Activated CD4-positive, CD25-positive, alpha-beta regulatory T cell treated with anti-CD3 and anti-CD28 coated beads, Interleukin-2, amount 50 U/mL, for 16 hours (primary cell): Measurements from ENCODE around the gene IL15RA.
A peak's percentile ranks its signal among the peaks of the same experiment; 100 is the strongest.
"Not testable (repeated sequence)": the region's sequence is repeated elsewhere in the genome, so short reads cannot be mapped to it uniquely, and the experiment has no call there.

Experiments used
- DNase-seq: peaks from one replicate; pipeline ENCODE4 v3.0.0-alpha.2; 2020; ENCODE audit warnings: low read depth, low spot score

IL15RA gene

DNA sequence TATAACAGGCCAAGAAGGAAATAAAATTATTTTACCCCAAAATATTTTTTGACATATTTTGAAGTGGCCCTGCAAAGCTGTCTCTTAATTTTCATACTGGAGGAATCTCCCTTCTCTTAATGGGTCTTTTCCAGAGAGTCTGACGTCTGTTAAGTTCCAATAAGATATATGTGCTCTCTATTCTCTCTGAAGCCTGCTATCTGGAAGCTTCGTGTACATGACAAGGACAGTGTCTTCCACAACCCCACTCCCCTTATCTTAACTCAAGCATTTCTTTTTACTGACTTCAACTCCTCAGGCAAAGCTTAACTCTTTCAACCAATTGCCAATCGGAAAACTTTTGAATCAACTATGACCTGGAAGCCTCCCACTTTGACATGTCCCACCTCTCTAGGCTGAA lies 29.2 kb upstream of the IL15RA start:
- no peak for DNase-seq

DNA sequence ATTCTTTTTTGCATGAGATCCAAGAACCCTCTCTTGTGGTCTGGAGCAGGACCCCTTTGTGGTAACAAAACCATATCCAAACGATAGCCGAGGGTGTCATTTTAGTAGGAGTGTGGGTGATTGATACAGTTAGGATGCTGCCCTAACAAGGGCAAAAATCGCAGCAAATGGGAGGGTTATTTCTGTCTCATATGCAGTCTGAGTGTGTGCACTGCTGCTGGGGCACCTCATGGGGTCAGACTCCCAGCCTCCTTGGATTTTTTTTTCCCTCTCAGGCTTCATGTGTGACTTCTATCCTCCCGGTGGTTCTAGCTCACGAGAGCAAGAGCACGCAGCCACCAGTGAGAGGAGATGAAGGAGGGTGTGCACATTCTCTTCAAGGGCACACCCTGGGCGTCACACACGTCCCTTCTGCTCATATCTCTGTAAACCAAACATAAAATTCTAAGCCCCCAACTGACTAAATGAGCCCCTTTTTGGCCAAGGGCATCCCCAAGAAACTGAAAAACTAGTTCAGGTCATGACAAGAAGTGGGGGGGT lies 28.6 kb upstream of the IL15RA start:
- DNase-seq = no peak

DNA sequence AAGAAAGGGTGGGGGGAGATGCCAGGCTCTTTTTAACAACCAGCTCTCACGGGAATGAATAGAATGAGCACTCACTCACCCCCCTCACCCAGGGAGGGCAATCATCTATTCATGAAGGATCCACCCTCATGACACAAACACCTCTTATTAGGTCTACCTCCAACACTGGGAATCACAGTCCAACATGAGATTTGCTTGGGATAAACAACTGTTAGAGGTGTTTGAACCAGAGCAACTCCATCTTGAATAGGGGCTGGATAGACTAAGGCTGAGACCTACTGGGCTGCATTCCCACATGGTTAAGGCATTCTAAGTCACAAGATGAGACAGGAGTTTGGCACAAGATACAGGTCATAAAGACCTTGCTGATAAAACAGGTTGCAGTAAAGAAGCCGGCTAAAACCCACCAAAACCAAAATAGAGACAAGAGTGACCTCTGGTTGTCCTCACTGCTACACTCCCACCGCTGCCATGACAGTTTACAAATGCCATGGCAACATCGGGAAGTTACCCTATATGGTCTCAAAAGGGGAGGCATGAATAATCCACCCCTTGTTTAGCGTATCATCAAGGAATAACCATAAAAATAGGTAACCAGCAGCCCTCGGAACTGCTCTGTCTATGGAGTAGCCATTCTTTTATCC lies 27.9 kb upstream of the IL15RA start:
- DNase-seq = not testable (repeated sequence)

DNA sequence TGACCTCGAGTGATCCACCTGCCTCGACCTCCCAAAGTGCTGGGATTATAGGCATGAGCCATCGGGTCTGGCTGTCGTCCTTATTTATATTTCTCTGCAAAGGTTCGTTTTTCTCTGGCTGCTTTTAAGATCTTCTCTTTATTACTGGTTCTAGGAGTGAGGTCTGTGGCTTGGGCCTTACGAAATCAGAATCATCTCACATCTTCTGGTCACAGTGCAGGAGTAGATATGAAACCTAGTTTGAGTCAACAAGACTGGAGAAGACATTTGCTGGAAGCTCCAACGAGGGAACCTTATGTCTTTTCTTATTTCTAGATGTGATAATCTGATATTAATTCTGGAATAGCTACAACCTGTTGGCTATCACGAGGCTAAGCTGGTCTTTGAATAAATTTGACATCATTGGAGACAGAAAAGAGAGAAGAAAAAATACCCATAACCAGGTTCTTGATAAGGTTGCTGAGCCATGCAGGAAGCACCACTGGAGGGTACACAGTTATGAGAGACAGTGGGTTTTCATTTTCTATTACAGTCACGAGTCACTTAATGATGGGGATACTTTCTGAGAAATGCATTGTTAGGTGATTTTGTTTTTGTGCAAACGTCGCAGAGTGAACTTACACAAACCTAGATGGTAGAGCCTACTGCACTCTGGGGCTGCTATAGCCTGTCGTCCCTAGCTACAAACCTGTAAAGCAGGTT lies 25.6 kb upstream of the IL15RA start:
- DNase-seq = no peak

DNA sequence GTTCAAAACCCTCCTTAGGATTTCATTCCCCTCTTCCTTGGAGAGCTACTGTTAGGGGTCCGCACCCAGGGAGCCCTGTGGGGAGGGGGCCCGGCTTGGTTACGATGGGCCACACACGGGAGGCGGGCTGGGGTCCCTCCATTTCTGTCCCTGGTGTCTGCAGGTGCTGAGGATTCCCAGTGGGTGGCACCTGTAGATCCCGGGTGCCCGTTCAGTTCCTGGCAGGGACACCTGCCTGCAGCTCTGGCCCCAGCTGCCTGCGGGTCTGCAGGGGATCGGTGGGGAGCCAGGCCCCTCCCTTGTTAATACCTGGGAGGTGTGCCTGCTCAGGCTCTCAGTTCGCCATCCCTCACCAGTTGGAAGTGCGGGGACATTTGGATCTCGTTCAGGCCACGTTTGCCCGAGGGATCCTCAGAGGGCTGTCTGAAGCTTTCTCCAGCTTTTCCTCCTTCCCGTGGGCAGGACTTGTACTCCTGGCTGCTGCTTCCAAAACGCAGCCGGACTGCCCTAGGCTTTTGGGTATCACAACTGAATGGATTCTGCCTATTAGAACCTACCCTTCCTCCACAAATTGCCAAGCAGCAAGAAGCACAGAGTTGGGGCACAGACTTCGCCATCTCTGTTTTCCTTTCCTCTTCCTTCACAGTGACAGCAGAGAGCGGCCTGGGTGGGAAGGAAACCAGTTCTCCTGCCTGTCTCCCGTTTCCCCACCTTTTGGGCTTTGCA lies 22.3 kb upstream of the IL15RA start:
- no peak for DNase-seq

DNA sequence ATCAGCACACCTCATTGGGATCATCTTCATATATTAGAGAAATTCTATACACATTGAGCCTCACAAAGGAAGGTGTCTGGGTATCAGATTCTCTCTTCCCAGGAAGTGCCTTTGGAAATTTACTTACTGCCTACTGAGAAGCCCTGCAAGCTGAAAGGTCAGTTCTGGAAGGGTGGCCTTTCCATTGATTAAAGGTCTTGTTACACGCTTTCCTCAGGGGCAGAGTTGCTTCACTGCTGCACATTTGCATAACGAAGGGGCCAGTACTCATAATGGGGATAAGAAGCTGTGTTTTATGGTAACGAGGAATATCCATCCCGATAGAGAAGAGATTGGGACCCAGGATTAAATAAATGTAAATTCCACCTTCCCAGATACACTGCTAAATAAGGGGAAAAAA lies 19.4 kb upstream of the IL15RA start:
- DNase-seq = no peak

DNA sequence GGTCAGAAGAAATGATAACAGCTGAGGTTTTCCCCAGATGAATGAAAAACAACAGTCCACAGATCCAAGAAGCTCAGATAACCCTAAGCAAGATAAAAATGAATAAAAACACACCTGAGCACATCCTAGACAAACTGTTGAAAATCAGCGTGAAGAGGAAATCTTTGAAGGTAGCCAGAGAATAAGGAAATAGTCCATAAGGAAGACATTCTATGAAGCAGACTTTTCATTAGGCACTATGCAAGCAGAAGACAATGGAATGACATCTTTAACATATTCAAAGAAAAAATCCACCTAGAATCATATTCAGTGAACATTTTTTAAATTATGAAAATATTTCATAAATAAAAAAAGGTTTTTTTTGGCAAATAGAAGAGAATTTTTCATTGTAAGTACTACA lies 15.1 kb upstream of the IL15RA start:
- no peak for DNase-seq

DNA sequence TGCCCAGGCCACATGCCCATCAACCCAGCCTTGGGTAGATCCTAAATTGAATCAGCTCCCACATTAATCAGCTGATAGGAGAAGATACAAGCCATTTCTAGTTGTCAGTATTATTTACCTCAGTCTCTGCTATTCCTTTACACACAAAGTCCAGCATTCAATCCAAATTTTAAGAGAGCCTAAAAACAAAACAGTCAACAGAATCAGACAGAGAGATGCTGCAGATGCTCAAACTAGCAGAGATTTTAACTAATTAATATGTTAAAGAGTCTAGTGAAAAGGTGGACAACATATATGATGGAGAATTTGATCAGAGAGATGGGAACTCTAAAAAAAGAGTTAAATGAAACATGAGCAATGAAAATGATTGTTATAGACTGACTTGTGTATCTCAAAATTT lies 14.4 kb upstream of the IL15RA start:
- DNase-seq = no peak

DNA sequence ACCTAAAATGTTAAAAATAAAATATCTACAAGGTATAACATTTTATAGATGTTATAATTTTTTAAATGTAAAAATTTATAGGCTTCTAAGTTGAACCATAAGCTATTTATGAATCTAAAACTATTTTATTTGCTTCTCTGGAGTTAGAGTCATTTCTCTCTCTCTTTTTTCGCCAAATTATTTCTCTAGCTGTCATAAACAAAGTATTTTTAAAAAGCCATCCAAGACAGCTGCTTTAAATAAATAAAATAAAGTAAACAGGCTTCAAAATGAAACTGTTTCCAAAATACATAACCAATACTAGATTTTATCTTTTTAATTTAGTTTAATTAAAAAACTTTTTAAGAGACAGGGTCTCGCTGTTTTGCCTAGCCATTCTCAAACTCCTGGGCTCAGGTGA lies 12.4 kb upstream of the IL15RA start:
- DNase-seq = no peak

DNA sequence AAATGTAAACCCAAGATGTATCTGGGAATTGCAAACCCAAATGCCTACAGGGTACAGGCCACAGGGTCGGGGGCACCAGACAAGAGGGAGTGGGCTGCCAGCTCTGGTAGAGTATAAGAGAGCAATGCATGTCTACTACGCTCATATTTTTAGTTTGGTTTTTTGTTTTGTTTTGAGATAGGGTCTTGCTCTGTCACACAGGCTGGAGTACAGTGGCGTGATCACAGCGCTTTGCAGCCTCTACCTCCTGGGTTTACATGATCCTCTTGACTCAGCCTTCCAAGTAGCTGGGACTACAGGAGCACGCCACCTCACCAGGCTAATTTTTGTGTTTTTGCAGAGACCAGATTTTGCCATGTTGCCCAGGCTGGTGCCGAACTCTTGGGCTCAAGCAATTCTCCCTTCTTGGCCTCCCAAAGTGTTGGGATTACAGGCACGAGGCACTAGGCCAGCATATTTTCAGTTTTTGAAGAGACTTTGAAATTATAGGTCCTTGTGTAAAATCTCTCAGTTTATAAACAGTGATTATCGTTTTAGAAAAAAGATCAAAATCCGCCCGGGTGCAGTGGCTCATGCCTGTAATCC lies 11.1 kb upstream of the IL15RA start:
- no peak for DNase-seq

DNA sequence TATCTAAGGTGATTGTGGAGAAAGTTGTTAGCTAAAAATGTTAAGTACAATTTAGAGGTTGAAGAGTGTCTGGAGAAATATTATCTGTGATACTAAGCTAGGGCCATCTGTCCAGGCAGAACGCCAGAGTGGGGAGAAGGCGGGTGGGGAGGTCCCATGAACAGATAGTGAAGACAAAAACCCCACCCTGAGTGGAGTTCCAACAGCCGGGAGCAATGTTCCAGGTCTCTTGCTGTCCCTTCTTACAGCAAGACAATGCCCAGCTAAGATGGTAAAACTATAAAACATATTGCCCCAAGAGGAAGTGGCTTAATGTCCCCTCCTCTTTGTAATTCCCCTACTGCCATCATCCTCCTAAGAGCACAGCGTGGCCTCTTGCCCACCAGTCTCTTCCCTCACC lies 10.4 kb upstream of the IL15RA start:
- DNase-seq = no peak

DNA sequence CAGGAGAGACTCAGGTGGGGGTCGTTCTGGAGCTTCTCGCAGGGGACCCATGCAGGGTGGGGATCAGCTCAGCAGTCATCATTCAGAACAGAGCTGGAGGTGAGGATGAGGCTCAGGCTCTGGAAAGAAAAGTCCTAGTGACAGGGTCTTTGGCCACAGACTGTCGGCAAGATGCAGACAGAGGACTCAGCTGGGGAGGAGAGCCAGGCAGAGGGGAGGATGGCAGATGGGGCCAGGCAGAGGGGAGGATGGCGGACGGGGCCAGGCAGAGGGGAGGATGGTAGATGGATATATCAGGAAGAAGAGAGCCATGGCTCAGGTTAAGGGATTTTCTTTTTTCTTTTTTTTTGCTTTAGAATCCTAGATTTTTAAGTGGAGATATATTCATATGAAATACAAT lies 7.7 kb upstream of the IL15RA start:
- no peak for DNase-seq

DNA sequence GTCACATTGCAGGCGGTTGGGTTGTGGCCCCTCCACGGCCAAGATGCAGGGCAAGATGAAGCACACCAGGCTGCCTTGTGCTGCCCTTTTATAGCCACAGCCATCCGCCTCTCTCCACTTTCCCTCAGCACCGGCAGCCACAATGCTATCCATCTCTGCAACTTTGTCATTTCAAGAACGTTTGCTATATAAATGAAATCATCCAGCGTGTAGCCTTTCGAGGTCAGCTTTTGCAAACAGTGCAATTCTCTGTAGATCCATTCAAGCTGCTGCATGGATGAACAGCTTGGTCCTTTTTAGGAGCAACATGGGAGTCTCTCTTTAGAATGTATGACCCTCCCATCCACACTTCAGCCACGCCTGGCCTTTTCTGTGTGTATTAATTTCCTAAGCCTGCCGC lies 6.4 kb upstream of the IL15RA start:
- DNase-seq = no peak

DNA sequence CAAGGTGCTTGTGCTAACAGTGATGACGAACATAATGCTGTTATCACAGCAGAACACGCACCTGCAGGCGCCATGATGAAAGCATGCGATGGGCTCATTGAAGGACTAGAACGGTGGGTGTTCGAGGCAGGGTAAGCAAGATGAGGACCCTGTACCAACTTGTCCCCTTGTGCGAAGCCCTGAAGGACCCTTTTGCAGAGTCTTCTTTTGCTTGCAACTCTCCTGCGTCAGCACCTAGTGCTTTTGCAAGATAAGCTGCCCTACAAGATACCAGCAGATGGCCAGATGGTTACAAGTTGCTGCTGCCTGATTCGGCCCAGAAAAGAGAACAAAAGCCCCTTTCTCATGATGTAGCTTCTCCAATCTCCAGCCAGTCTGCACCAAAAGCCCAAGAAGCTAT lies 4.2 kb upstream of the IL15RA start:
- DNase-seq = no peak

DNA sequence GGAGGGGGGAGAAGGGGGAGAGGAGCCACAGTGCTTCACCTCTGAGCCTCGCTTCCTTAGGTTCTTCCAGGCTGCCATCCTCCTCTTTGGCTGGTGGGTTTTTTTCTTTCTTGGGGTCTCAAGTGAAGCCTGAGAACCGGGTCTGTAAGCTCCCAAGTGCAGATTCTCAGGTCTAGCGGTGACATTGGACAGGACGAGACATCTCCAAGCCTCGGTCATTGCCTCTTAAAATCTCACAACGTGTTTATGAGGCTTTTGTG lies 817 bp upstream of the IL15RA start:
- no peak for DNase-seq

DNA sequence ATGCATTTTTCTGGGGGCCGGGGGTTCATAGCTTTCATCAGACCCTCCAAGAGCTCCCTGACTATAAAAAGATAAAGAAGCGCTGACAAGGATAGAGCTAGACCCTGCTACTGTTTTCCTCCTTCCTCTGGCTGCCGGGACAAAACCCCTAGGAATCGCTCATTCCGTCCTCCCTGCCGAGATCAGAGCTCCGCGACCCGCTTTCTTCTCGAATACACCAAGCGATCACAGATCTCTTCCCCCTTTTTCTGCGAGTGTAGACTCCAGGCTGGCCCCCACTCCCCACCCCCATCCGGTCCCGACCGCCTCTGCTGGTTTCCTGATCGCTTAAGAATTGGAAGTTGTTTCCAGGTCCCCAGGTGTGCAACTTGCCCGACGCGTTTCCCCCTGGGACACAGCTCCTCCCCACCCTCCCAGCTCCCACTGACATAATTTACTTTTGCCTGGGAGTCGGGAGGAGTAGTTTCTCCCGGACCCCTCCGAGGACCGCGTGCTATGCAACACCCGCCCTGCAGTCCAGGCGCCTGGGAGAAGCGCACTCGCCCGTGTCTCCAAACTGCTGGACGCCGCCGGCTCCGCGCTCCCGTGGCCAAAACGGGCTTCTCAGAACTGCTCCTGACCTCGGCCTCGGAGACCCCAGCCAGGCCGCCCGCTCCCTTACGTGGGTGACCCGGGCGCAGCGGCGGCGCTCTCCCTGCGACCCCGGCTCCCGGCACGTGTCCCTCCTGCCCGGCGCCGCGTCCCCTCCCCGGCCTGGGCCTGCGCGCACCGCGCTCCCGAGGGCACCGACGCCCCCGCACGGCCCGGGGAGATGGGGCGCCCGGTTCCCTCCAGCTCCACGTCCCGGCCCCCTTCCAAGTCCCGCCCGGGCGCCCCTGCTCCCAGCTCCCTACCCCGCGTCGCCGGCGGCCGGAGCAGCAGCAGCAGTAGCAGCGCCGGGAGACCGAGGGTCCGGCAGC lies 552 bp downstream of the IL15RA start:
- no peak for DNase-seq

DNA sequence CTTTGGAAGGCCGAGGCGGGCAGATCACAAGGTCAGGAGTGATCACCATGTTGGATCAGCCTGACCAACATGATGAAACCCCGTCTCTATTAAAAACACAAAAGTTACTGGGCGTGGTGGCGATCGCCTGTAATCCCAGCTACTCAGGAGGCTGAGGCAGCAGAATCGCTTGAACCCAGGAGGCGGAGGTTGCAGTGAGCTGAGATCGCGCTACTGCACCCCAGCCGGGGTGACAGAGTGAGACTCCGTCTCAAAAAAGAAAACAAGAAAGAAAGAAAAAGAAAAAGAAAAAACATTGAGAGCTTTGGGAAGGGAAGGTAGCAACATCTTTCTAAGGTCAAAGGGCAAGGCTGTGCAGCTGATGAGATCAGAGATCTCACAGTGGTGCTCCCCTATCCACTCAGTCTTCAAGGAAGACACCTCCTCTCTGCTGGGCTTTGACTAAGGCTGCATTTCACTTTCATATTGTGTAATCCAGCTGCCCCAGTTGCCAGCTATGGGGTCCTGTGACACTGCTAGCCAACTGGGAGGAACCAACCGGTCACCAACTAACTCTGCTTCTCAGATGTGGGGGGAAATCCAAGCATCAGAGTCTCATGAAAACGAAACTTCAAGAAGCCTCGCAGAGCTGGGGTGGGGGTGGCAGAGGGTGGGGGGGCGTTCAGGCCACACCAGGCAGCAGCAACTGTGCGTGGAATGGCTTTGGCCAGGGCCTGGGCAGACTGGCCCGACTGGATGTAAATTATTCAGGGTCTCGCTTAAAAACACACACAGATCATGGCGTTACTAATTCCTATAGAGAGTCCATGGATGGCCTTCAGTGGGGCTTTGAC lies 1.5 kb downstream of the IL15RA start:
- peak; percentile 39 for DNase-seq

DNA sequence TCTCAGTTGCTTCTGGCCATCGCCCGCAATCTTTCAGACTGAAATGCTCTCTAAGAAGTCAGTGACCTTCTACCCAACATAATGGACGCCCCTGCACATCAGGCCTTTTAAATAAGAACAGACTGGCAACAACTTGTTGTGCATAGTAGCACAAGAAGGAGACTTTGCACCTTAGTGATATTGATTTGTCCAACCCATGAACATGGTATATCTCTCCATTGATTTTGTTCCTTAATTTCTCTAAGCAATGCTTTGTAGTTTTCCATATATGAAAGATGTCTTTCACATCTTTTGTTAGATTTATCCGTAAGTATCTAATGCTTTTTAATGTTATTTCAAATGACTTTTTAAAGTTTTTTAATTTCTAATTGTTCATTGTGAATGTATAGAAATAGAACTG lies 4.3 kb downstream of the IL15RA start:
- DNase-seq = no peak

DNA sequence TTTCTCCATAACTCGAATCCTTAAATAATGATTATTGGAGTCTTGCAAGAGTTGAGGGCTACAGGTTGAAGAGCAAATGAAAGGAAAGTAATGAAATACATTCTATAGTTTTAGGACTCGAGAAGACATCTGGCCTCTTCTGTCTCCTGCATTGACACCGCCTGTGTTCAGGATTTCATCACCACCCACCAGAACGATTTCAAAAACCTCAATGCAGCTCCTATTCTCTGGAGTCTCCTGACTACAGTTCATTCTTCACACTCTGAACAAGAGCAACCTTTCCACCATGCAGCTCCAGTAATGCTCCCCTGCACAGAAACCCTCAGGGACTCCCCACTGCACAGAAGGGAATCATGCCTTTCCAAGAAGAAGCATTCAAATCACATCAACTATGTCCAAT lies 5.5 kb downstream of the IL15RA start:
- no peak for DNase-seq

DNA sequence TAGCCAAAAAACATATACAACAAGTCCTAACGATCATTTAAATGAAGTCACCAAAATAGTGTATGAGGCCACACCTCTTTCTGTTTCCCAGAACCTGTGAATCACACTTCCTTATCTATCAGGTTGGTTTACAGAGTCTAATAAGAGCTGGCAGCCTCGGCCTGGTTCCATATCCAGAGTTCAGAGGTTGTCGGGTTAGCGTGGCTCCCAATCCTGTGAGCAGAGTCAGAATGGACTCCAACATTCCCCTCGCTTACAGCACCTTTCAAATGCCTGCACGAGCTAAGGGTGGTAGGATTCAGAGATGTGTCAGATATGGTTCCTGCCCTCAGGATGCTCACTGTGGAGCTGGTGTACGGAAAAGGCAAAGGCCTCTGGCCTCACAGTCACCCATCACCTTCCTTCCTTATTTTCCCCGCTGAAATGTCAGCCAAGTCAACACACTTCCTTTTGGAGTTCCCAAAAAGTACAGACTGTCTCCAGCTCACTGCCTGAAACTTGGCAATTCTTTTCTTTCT lies 6.0 kb downstream of the IL15RA start:
- DNase-seq = no peak
